ENCODE results near the gene PLP1.

DNA sequence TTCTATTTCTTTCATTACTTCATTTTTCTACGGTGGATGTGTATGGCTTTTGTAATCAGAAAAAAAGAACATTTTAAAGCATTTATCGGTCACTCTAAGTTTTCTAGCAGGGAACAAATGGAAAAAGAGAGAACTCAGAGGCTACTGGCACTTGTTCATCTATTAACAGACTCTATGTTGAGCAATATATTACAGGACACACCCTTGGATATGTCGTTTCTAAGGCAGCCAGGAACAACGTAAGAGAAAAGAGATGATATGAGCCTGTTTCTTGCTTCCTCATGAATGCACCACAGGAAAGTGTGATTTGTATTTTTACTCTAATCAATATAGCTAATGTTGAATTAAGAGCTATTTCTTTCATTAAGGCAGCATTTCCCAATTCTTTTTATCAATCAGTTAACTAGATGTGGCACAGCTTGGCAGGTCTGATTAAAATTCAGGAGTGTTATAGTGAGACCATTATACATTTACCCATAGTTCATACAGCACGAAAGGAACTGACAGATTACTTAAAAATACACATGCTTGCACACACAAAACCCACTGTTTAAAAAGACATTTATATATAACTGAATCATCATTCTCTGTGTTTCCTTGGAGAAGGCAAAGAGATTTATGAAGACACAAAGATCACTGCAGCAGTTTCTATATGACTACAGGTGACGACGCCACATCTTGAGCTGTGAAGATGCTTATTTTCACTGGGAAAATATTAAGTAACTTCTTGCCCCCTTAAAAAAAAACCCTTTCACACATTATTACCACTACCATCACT is 42.4 kb downstream of the PLP1 start:
- TF ChIP-seq, protein P1, sequence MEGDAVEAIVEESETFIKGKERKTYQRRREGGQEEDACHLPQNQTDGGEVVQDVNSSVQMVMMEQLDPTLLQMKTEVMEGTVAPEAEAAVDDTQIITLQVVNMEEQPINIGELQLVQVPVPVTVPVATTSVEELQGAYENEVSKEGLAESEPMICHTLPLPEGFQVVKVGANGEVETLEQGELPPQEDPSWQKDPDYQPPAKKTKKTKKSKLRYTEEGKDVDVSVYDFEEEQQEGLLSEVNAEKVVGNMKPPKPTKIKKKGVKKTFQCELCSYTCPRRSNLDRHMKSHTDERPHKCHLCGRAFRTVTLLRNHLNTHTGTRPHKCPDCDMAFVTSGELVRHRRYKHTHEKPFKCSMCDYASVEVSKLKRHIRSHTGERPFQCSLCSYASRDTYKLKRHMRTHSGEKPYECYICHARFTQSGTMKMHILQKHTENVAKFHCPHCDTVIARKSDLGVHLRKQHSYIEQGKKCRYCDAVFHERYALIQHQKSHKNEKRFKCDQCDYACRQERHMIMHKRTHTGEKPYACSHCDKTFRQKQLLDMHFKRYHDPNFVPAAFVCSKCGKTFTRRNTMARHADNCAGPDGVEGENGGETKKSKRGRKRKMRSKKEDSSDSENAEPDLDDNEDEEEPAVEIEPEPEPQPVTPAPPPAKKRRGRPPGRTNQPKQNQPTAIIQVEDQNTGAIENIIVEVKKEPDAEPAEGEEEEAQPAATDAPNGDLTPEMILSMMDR (IDR thresholded peaks at IDR 0.05): no peak
- TF ChIP-seq POLR2A (IDR thresholded peaks at IDR 0.05): no peak
